ENCODE data around the gene B4GALT4. TPM values are rescaled to one million over a fixed set of nuclear protein-coding genes. Genes with fewer than 3 reads are reported as not detected.

Gene B4GALT4
- total and polyA plus RNA-seq, 2 of the 8 experiments (the other 6 are each of a cell fraction or from before 2014, with no cell fraction given): 14.6 to 44.7 TPM

DNA sequence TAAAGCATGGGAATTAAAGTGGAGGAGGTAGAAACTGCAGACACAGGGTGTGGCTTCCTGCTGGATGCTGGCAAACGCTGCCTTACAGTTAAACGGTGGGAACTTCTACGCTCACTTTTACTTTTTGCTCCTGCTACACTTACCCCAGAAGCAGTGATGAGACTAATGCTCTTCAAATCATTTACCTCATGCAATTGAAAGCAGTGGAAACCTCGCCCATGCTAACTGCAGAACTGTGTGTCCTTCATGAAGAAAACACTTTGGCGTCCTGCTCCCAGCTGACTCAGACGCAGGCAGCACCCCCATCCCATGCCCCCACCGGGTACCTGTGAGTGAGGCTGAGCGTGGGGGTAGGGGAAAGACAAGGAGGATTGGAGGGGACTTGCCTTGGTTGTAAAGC is 35.5 kb downstream of the B4GALT4 start:
- no peak overlapping the region for H2BK20ac ChIP-seq (ENCODE audit: low read length)
- peaks cover 0 to 11% (median 1%) of the 10 kb centered on the region in 4 experiments; a peak in 1 of 8 replicates for H3K36me3 ChIP-seq (ENCODE audit: control insufficient read depth in 2 of 4, insufficient read depth in 4 of 4, low read length in 3 of 4)
- no peak overlapping the region for H3K4ac ChIP-seq (replicated peaks; ENCODE audit: insufficient read length, low read depth, low read length)
- no peak for DNase-seq (ENCODE audit: low read depth in 1 of 2, low spot score in 2 of 2)
- H3K9ac ChIP-seq (replicated peaks in 1 of 4; ENCODE audit: extremely low read depth in 1 of 4, low read depth in 3 of 4, low read length in 3 of 4): no peak overlapping the region
- no peak overlapping the region for H4K5ac ChIP-seq (ENCODE audit: insufficient read length, low read depth, low read length)
- H3K4me3 ChIP-seq (ENCODE audit: extremely low read depth in 1 of 4, insufficient read depth in 2 of 4, low read depth in 3 of 4, low read length in 4 of 4): no peak overlapping the region
- ChIA-PET POLR2A (ENCODE audit: partially characterized antibody) (no interaction called here), CTCF (ENCODE audit: partially characterized antibody) (interaction anchor here (1.2 to 1.5 kb wide), 2 partner anchors 16 to 321 kb away, joined by 3 read pairs; no protein-coding TSS in a partner anchor)
- no peak overlapping the region for H3K18ac ChIP-seq (ENCODE audit: extremely low read depth, low read length)
- no peak overlapping the region for H3K14ac ChIP-seq (ENCODE audit: insufficient read length)
- no peaks in the 10 kb centered on the region for H4K20me1 ChIP-seq (replicated peaks in 1 of 2; ENCODE audit: control insufficient read depth in 1 of 2, insufficient read depth in 2 of 2, low read length in 2 of 2)
- TF ChIP-seq SIN3A (conservative IDR thresholded peaks at IDR 0.05 in 1 of 2, IDR thresholded peaks at IDR 0.05 in 1 of 2; ENCODE audit: low read depth in 1 of 2, low read length in 2 of 2) (no peak), TBP (IDR thresholded peaks at IDR 0.05; ENCODE audit: low read depth, low read length) (no peak), POLR2A (IDR thresholded peaks at IDR 0.05; ENCODE audit: control extremely low read depth in 1 of 2, low read depth in 2 of 2, low read length in 2 of 2) (0 out of 3 replicates have a peak, but pooled peaks of 1 of the 2 experiments have one; percentile 16), SP4 (IDR thresholded peaks at IDR 0.05; ENCODE audit: low read length) (no peak)
- H2AFZ ChIP-seq (ENCODE audit: low read length): no peak overlapping the region
- no peak overlapping the region for H3K23ac ChIP-seq (ENCODE audit: insufficient read length)
- no peaks in the 10 kb centered on the region for H3K27me3 ChIP-seq (replicated peaks in 1 of 4; ENCODE audit: control insufficient read depth in 3 of 4, extremely low read depth in 1 of 4, insufficient read depth in 3 of 4, low read length in 3 of 4)
- H2BK5ac ChIP-seq (ENCODE audit: low read depth, low read length): no peak overlapping the region
- FAIRE-seq: no peak
- H3K4me2 ChIP-seq (ENCODE audit: insufficient read depth in 1 of 2, low read depth in 2 of 2, low read length in 2 of 2): no peak overlapping the region
- H3K56ac ChIP-seq (replicated peaks; ENCODE audit: insufficient read length, low read depth, low read length): no peak overlapping the region
- H2BK12ac ChIP-seq (ENCODE audit: low read depth, low read length): no peak overlapping the region
- H2BK15ac ChIP-seq (ENCODE audit: low read length): no peak overlapping the region
- no peak overlapping the region for H2BK120ac ChIP-seq (replicated peaks; ENCODE audit: low read depth, low read length)
- no peak overlapping the region for H4K8ac ChIP-seq (ENCODE audit: extremely low read depth, insufficient read depth, low read length)
- WGBS, 2 experiments (ENCODE audit: extremely low coverage in 1 of 2, insufficient coverage in 1 of 2, insufficient read length in 1 of 2, insufficient replicate concordance in 2 of 2, low coverage in 1 of 2, low lambda C conversion rate in 2 of 2, missing lambda C conversion rate in 1 of 2): 84% methylated on average over 8 of the region's 8 CpGs; no CpG with 5 or more reads in 1 of the 2 experiments
- no peaks in the 10 kb centered on the region for H3K79me1 ChIP-seq (ENCODE audit: low read depth, low read length)
- no peaks in the 10 kb centered on the region for H3K79me2 ChIP-seq (ENCODE audit: control insufficient read depth in 1 of 2, insufficient read depth in 2 of 2, low read length in 2 of 2)
- H2AK5ac ChIP-seq (ENCODE audit: low read depth, low read length): no peak overlapping the region
- no peaks in the 10 kb centered on the region for H3K4me1 ChIP-seq (replicated peaks in 1 of 4; ENCODE audit: control insufficient read depth in 3 of 4, insufficient read depth in 4 of 4, low read length in 3 of 4)
- no peak overlapping the region for H3K27ac ChIP-seq (ENCODE audit: low read depth, low read length)
- H4K91ac ChIP-seq (replicated peaks; ENCODE audit: insufficient read length, low read length): no peak overlapping the region
- peaks cover 0 to 2% of the 10 kb centered on the region in 2 experiments; a peak in 1 of 4 replicates for H3K9me3 ChIP-seq (ENCODE audit: insufficient read depth in 2 of 2, low read depth in 1 of 2, low read length in 1 of 2)
- no peaks in the 10 kb centered on the region; the same call in 1 of the 2 replicates for H3K23me2 ChIP-seq (ENCODE audit: low read depth, low read length)
